Measurements from ENCODE around the gene SLC24A4.

Gene SLC24A4

GRCh38 chr14:92368001-92368400, 45.0 kb downstream of the SLC24A4 start:
- no peaks in the 10 kb centered on the region for H3K4me1 ChIP-seq (ENCODE audit: control insufficient read depth, insufficient read depth, low read length)
- CTCF ChIA-PET, result interaction anchor here (0.7 kb wide), 1 partner anchor 42 kb away, joined by 3 read pairs; no protein-coding TSS in a partner anchor
- H3K4me3 ChIP-seq (ENCODE audit: low read depth, low read length), result no peak overlapping the region
- TF ChIP-seq ZSCAN23 (tag by site-specific recombination; IDR thresholded peaks at IDR 0.05) (no peak), ZNF830 (tag by site-specific recombination; IDR thresholded peaks at IDR 0.05; ENCODE audit: low read depth) (no peak), MYNN (tag by site-specific recombination; IDR thresholded peaks at IDR 0.05; ENCODE audit: borderline replicate concordance) (no peak)
- H3K36me3 ChIP-seq (ENCODE audit: control insufficient read depth in 2 of 2, insufficient read depth in 1 of 2, low read length in 2 of 2), result no peaks in the 10 kb centered on the region
- POLR2A ChIA-PET, result no interaction called here
- H3K9me3 ChIP-seq (ENCODE audit: control insufficient read depth, insufficient read depth, low read depth, low read length), result no peaks in the 10 kb centered on the region
- H3K27ac ChIP-seq (ENCODE audit: extremely low read depth, low read depth, low read length), result no peak overlapping the region

- CTCF ChIA-PET, result no interaction called here
- no peak for TF ChIP-seq ZNF362 (tag by site-specific recombination; IDR thresholded peaks at IDR 0.05)
- TF ChIP-seq ZFP3 (tag by site-specific recombination; IDR thresholded peaks at IDR 0.05; ENCODE audit: low read depth), result no peak
- no peak for TF ChIP-seq BCL11B (tag by site-specific recombination; IDR thresholded peaks at IDR 0.05; ENCODE audit: low read depth)
- TF ChIP-seq ZNF341 (tag by site-specific recombination; IDR thresholded peaks at IDR 0.05; ENCODE audit: low read depth), result no peak
- no peak for TF ChIP-seq YY2 (tag by site-specific recombination; IDR thresholded peaks at IDR 0.05)
- TF ChIP-seq ZNF37A (tag by site-specific recombination; IDR thresholded peaks at IDR 0.05), result no peak
- no peak for TF ChIP-seq GFI1B (tag by site-specific recombination; IDR thresholded peaks at IDR 0.05)
- TF ChIP-seq BCL11A (tag by site-specific recombination; IDR thresholded peaks at IDR 0.05; ENCODE audit: low read depth), result no peak
- no peak for TF ChIP-seq ZNF600 (tag by site-specific recombination; IDR thresholded peaks at IDR 0.05)
- no peak for TF ChIP-seq ZFP41 (tag by site-specific recombination; IDR thresholded peaks at IDR 0.05; ENCODE audit: borderline replicate concordance)
Observed at GRCh38 chr14:92369097-92369496, 46.1 kb downstream of the SLC24A4 start.

GRCh38 chr14:92372230-92372629, 49.3 kb downstream of the SLC24A4 start:
- H3K4me1 ChIP-seq (ENCODE audit: control insufficient read depth, insufficient read depth, low read length), result no peaks in the 10 kb centered on the region
- no peak overlapping the region for H3K27ac ChIP-seq (ENCODE audit: extremely low read depth, low read depth, low read length)
- ChIA-PET CTCF (no interaction called here), POLR2A (no interaction called here)
- no peak overlapping the region for H3K4me3 ChIP-seq (ENCODE audit: low read depth, low read length)
- H3K9me3 ChIP-seq (ENCODE audit: control insufficient read depth, insufficient read depth, low read depth, low read length), result no peaks in the 10 kb centered on the region
- no peaks in the 10 kb centered on the region for H3K36me3 ChIP-seq (ENCODE audit: control insufficient read depth in 2 of 2, insufficient read depth in 1 of 2, low read length in 2 of 2)
- TF ChIP-seq ZNF426 (tag by site-specific recombination; IDR thresholded peaks at IDR 0.05), result no peak
- no peak for TF ChIP-seq ZNF280D (tag by site-specific recombination; IDR thresholded peaks at IDR 0.05)
- TF ChIP-seq ZNF292 (tag by site-specific recombination; IDR thresholded peaks at IDR 0.05; ENCODE audit: borderline replicate concordance, low read depth), result no peak
- TF ChIP-seq TSHZ1 (tag by site-specific recombination; IDR thresholded peaks at IDR 0.05; ENCODE audit: borderline replicate concordance), result no peak
- no peak for TF ChIP-seq ZSCAN30 (tag by site-specific recombination; IDR thresholded peaks at IDR 0.05)
- no peak for TF ChIP-seq HOXA7 (CRISPR knock-in tag; IDR thresholded peaks at IDR 0.05; ENCODE audit: borderline replicate concordance)
- TF ChIP-seq ZNF548 (tag by site-specific recombination; IDR thresholded peaks at IDR 0.05), result no peak
- no peak for TF ChIP-seq ZBTB7A (tag by site-specific recombination; IDR thresholded peaks at IDR 0.05; ENCODE audit: low read depth)
- no peak for TF ChIP-seq ZNF629 (tag by site-specific recombination; IDR thresholded peaks at IDR 0.05)

More at GRCh38 chr14:92369097-92369496, 46.1 kb downstream of the SLC24A4 start:
- no peak overlapping the region for H3K27ac ChIP-seq (ENCODE audit: extremely low read depth, low read depth, low read length)
- no peaks in the 10 kb centered on the region for H3K4me1 ChIP-seq (ENCODE audit: control insufficient read depth, insufficient read depth, low read length)
- POLR2A ChIA-PET, result no interaction called here
- H3K9me3 ChIP-seq (ENCODE audit: control insufficient read depth, insufficient read depth, low read depth, low read length), result no peaks in the 10 kb centered on the region
- H3K4me3 ChIP-seq (ENCODE audit: low read depth, low read length), result no peak overlapping the region
- no peaks in the 10 kb centered on the region for H3K36me3 ChIP-seq (ENCODE audit: control insufficient read depth in 2 of 2, insufficient read depth in 1 of 2, low read length in 2 of 2)

Measured in HEK293 (cell line).